Osteoblast (primary cell): Measurements from ENCODE around the gene HAUS8. TPM values are rescaled to one million over a fixed set of nuclear protein-coding genes. Genes with fewer than 3 reads are reported as not detected.
A peak's percentile ranks its signal among the peaks of the same experiment; 100 is the strongest.

Experiments used
- DNase-seq: peaks from one replicate; pipeline ENCODE4 v3.0.0; 2011; ENCODE audit warnings: low spot score, mixed read lengths; ENCODE audit not compliant: insufficient read length; ENCODE audit errors: missing footprints
- H2AFZ ChIP-seq: 2 replicates; pipeline ENCODE4 v1.6.0; 2011; ENCODE audit warnings: mild to moderate bottlenecking, low read length
- H3K27ac ChIP-seq: 2 replicates; pipeline ENCODE4 v1.5.1; 2011; ENCODE audit warnings: mild to moderate bottlenecking, low read depth, low read length, moderate library complexity
- H3K27me3 ChIP-seq: 2 replicates; pipeline ENCODE4 v1.6.0; 2012; ENCODE audit warnings: mild to moderate bottlenecking, control low read depth, inconsistent platforms, low read length, moderate library complexity; ENCODE audit not compliant: insufficient read depth
- H3K36me3 ChIP-seq: 2 replicates; pipeline ENCODE4 v1.5.1; 2011; ENCODE audit warnings: mild to moderate bottlenecking, low read length, control low read depth, moderate library complexity; ENCODE audit not compliant: insufficient read depth
- H3K4me1 ChIP-seq: 2 replicates; pipeline ENCODE4 v1.5.1; 2011; ENCODE audit warnings: mild to moderate bottlenecking, low read length, control low read depth, moderate library complexity; ENCODE audit not compliant: insufficient read depth
- H3K4me2 ChIP-seq: 2 replicates; pipeline ENCODE4 v1.6.0; 2011; ENCODE audit warnings: mild to moderate bottlenecking, low read length; ENCODE audit not compliant: insufficient read depth
- H3K4me3 ChIP-seq: fragments of 200-600 bp; sonication (generic); 3 replicates; pipeline ENCODE4 v1.5.1; 2012; ENCODE audit warnings: mild to moderate bottlenecking, low read length, inconsistent platforms; ENCODE audit not compliant: insufficient read depth
- H3K79me2 ChIP-seq: 2 replicates; pipeline ENCODE4 v1.6.0; 2012; ENCODE audit warnings: mild to moderate bottlenecking, low read length, control low read depth, inconsistent platforms; ENCODE audit not compliant: insufficient read depth
- H3K9me3 ChIP-seq: 2 replicates; pipeline ENCODE4 v1.5.1; 2011; ENCODE audit warnings: low read depth, low read length, control low read depth
- H4K20me1 ChIP-seq: 2 replicates; pipeline ENCODE4 v1.6.0; 2012; ENCODE audit warnings: mild to moderate bottlenecking, low read length, control low read depth; ENCODE audit not compliant: insufficient read depth
- CTCF ChIP-seq: IDR thresholded peaks from 2 replicates; pipeline ENCODE4 v1.5.1; 2011; ENCODE audit warnings: mild to moderate bottlenecking, low read depth, low read length, moderate library complexity; ENCODE audit errors: extremely low read depth
- total RNA-seq: library from RNA; depleted of rRNA; stranded (reverse); fragments of >200 nt; gene quantifications from 2 replicates; pipeline ENCODE4 v1.2.3, GENCODE V29; 2012

Gene HAUS8
- total RNA-seq, 1 donor = 1.8 TPM

- peak overlapping the region; percentile 95 for H3K27ac ChIP-seq
- peak overlapping the region; percentile 75 for H3K4me3 ChIP-seq
- H3K4me1 ChIP-seq = peaks cover 53% of the 10 kb centered on the region
- no peaks in the 10 kb centered on the region for H3K27me3 ChIP-seq
- H2AFZ ChIP-seq = peak overlapping the region; percentile 39
- peaks cover 88% of the 10 kb centered on the region for H3K79me2 ChIP-seq
- H3K9me3 ChIP-seq = no peaks in the 10 kb centered on the region
- peaks cover 37% of the 10 kb centered on the region for H4K20me1 ChIP-seq
- H3K4me2 ChIP-seq = peak overlapping the region; percentile 88
- DNase-seq = peak; percentile 84
- peaks cover 17% of the 10 kb centered on the region for H3K36me3 ChIP-seq
- TF ChIP-seq CTCF = no peak
These were observed 3.9 kb upstream of the HAUS8 start for GRCh38 chr19:17078920-17079709.

- Histone ChIP-seq H4K20me1 (peaks cover 35% of the 10 kb centered on the region), H3K79me2 (peaks cover 87% of the 10 kb centered on the region), H3K36me3 (peaks cover 17% of the 10 kb centered on the region), H3K9me3 (no peaks in the 10 kb centered on the region), H3K4me2 (peak overlapping the region; percentile 95), H3K4me1 (peaks cover 56% of the 10 kb centered on the region), H2AFZ (no peak overlapping the region), H3K27ac (peak overlapping the region; percentile 95), H3K27me3 (no peaks in the 10 kb centered on the region), H3K4me3 (peak overlapping the region; percentile 75)
- DNase-seq = peak; percentile 48
- TF ChIP-seq CTCF = no peak
These were observed 3.0 kb upstream of the HAUS8 start for GRCh38 chr19:17078036-17078919.

GRCh38 chr19:17077447-17078028, 2.3 kb upstream of the HAUS8 start:
- H3K4me1 ChIP-seq = peaks cover 56% of the 10 kb centered on the region
- H3K27me3 ChIP-seq = no peaks in the 10 kb centered on the region
- no peak for TF ChIP-seq CTCF
- H4K20me1 ChIP-seq = peaks cover 28% of the 10 kb centered on the region
- peaks cover 84% of the 10 kb centered on the region for H3K79me2 ChIP-seq
- H3K9me3 ChIP-seq = no peaks in the 10 kb centered on the region
- no peak for DNase-seq
- no peak overlapping the region for H2AFZ ChIP-seq
- peak overlapping the region; percentile 95 for H3K4me2 ChIP-seq
- peak overlapping the region; percentile 95 for H3K27ac ChIP-seq
- H3K36me3 ChIP-seq = peaks cover 15% of the 10 kb centered on the region
- peak overlapping the region; percentile 81 for H3K4me3 ChIP-seq
